Tibial nerve (tissue), 4 donors: ENCODE measurements around the gene SEC16A. TPM values are rescaled to one million over a fixed set of nuclear protein-coding genes. Genes with fewer than 3 reads are reported as not detected.

Source experiments
- DNase-seq, 2 donors: peaks; one replicate each; pipeline ENCODE4 v3.0.0-alpha.2; 2019; ENCODE audit warnings: low spot score in 2 of 2
- H3K27ac ChIP-seq, 4 donors: fragments of 200-600 bp; sonication (generic) in 3 of 4; one replicate each; pipeline ENCODE4 v1.5.1; 2017 to 2019; ENCODE audit warnings: mild to moderate bottlenecking in 1 of 4
- H3K27me3 ChIP-seq, 2 donors: fragments of 200-600 bp; sonication (generic) in 1 of 2; one replicate each; pipeline versions ENCODE4 v1.5.1 to v1.6.0; 2017 to 2019
- H3K36me3 ChIP-seq, 3 donors: fragments of 200-600 bp; sonication (generic); one replicate each; pipeline ENCODE4 v1.5.1; 2018 to 2019
- H3K4me1 ChIP-seq, 4 donors: fragments of 200-600 bp; sonication (generic) in 3 of 4; one replicate each; pipeline ENCODE4 v1.5.1; 2017 to 2019
- H3K4me3 ChIP-seq, 4 donors: fragments of 200-600 bp; sonication (generic) in 3 of 4; one replicate each; pipeline ENCODE4 v1.5.1; 2017 to 2019; ENCODE audit warnings: mild to moderate bottlenecking in 1 of 4, moderate library complexity in 1 of 4
- H3K9me3 ChIP-seq, 4 donors: fragments of 200-600 bp; sonication (generic) in 3 of 4; one replicate each; pipeline ENCODE4 v1.5.1; 2017 to 2019
- CTCF ChIP-seq, 5 experiments: fragments of 200-600 bp in 3 of 5; fragments of 450-650 bp in 2 of 5; sonication (generic) in 3 of 5; IDR thresholded peaks; one replicate each; pipeline ENCODE4 v1.5.1; 2016 to 2019; ENCODE audit warnings: antibody characterized with exemption in 5 of 5, mild to moderate bottlenecking in 3 of 5, moderate library complexity in 2 of 5
- EP300 ChIP-seq, 2 donors: sonication (generic); formaldehyde crosslinking; IDR thresholded peaks; one replicate each; pipeline ENCODE4 v1.6.1; 2017; ENCODE audit warnings: antibody characterized with exemption in 2 of 2, mild to moderate bottlenecking in 1 of 2
- POLR2A ChIP-seq, 2 donors: fragments of 450-650 bp; IDR thresholded peaks; one replicate each; pipeline ENCODE4 v1.6.1; 2017; ENCODE audit warnings: antibody characterized with exemption in 2 of 2, mild to moderate bottlenecking in 2 of 2, moderate library complexity in 2 of 2
- WGBS, 2 donors: methylation state at CpG; one replicate each; pipeline ENCODE4 v1.1.5; 2018; 5-methylcytosine and 5-hydroxymethylcytosine counted together
- total RNA-seq, 4 donors: library from RNA; depleted of rRNA; stranded (reverse); fragments of >200 nt; gene quantifications; one replicate each; pipeline ENCODE4 v1.1.0, GENCODE V29; 2016

Gene SEC16A
- total RNA-seq, 4 donors from 2014 or later, result 45.8 to 67.5 (median 47.9) TPM

- Histone ChIP-seq H3K4me3 (no peak overlapping the region), H3K4me1 (peaks cover 0 to 8% (median 4%) of the 10 kb centered on the region in 4 donors), H3K9me3 (no peaks in the 10 kb centered on the region), H3K27ac (no peak overlapping the region), H3K36me3 (peaks cover 0 to 84% (median 17%) of the 10 kb centered on the region in 3 donors), H3K27me3 (no peaks in the 10 kb centered on the region)
- no peak for DNase-seq
- WGBS, 2 donors, result 84 to 90% methylated on average over 20 of the region's 20 CpGs
- TF ChIP-seq CTCF (IDR thresholded peaks at IDR 0.05), result no peak
- TF ChIP-seq EP300 (IDR thresholded peaks at IDR 0.05), result no peak
- no peak for TF ChIP-seq POLR2A (IDR thresholded peaks at IDR 0.05)
Measured at GRCh38 chr9:136444102-136444501, 38.7 kb downstream of the SEC16A start.

GRCh38 chr9:136443687-136444086, 39.2 kb downstream of the SEC16A start:
- H3K9me3 ChIP-seq, result no peaks in the 10 kb centered on the region
- TF ChIP-seq CTCF (IDR thresholded peaks at IDR 0.05) (no peak), POLR2A (IDR thresholded peaks at IDR 0.05) (no peak), EP300 (IDR thresholded peaks at IDR 0.05) (no peak)
- H3K4me3 ChIP-seq, result no peak overlapping the region
- no peaks in the 10 kb centered on the region for H3K27me3 ChIP-seq
- no peak overlapping the region for H3K27ac ChIP-seq
- no peak for DNase-seq
- peaks cover 0 to 80% (median 17%) of the 10 kb centered on the region in 3 donors for H3K36me3 ChIP-seq
- WGBS, 2 donors, result 92 to 93% methylated on average over 7 of the region's 7 CpGs
- H3K4me1 ChIP-seq, result peaks cover 0 to 11% (median 4%) of the 10 kb centered on the region in 4 donors

DNA sequence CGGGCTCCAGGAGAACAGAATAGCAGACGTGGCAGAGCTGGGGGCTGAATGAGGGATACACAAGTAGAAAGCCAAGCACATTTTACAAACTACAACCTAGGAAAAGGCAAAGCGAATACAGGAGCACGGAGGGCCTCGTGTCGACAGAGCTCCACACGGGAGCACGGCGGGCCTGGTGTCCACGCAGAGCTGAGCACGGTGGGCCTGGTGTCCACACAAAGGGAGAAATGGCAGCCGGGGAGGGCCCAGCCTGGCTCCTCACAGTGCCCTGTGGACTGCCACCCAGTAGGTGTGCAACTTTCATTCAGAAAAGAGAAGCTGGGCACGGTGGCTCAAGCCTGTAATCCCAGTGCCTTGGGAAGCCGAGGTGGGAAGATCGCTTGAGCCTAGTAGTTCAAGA, 39.8 kb downstream of the SEC16A start:
- peaks cover 0 to 74% (median 17%) of the 10 kb centered on the region in 3 donors for H3K36me3 ChIP-seq
- WGBS, 2 donors, result 91 to 93% methylated on average over 15 of the region's 15 CpGs
- H3K27ac ChIP-seq, result no peak overlapping the region
- TF ChIP-seq POLR2A (IDR thresholded peaks at IDR 0.05) (no peak), CTCF (IDR thresholded peaks at IDR 0.05) (no peak), EP300 (IDR thresholded peaks at IDR 0.05) (no peak)
- H3K4me1 ChIP-seq, result peaks cover 0 to 17% (median 8%) of the 10 kb centered on the region in 4 donors
- H3K9me3 ChIP-seq, result no peaks in the 10 kb centered on the region
- no peaks in the 10 kb centered on the region for H3K27me3 ChIP-seq
- DNase-seq, result no peak
- H3K4me3 ChIP-seq, result no peak overlapping the region

DNA sequence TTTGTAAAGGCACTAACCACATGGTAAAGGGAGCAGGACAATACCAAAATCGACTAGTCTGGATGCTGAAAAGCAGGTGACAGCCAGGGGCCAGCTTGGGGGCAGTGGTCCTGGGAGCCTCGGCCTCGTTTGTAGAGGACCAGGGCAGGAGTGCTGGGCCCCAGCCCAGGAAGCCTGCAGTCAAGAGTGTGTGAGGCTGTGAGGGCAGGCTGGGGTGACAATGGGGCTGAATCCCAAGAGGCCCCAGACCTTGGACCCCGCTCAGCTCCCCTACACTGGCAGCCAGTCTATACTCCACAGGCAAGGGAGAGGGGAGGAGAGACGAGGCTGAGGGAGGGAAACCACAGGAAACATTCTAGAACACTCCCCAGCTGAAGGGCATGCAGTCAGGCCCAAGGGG, 40.6 kb downstream of the SEC16A start:
- DNase-seq, result no peak
- no peaks in the 10 kb centered on the region for H3K27me3 ChIP-seq
- 73 to 76% methylated on average over 5 of the region's 5 CpGs for WGBS, 2 donors
- H3K4me3 ChIP-seq, result no peak overlapping the region
- no peaks in the 10 kb centered on the region for H3K9me3 ChIP-seq
- peaks cover 0 to 65% (median 14%) of the 10 kb centered on the region in 3 donors for H3K36me3 ChIP-seq
- H3K27ac ChIP-seq, result no peak overlapping the region
- peaks cover 0 to 25% (median 16%) of the 10 kb centered on the region in 4 donors for H3K4me1 ChIP-seq
- no peak for TF ChIP-seq EP300 (IDR thresholded peaks at IDR 0.05)
- TF ChIP-seq CTCF (IDR thresholded peaks at IDR 0.05), result no peak
- TF ChIP-seq POLR2A (IDR thresholded peaks at IDR 0.05), result no peak

DNA sequence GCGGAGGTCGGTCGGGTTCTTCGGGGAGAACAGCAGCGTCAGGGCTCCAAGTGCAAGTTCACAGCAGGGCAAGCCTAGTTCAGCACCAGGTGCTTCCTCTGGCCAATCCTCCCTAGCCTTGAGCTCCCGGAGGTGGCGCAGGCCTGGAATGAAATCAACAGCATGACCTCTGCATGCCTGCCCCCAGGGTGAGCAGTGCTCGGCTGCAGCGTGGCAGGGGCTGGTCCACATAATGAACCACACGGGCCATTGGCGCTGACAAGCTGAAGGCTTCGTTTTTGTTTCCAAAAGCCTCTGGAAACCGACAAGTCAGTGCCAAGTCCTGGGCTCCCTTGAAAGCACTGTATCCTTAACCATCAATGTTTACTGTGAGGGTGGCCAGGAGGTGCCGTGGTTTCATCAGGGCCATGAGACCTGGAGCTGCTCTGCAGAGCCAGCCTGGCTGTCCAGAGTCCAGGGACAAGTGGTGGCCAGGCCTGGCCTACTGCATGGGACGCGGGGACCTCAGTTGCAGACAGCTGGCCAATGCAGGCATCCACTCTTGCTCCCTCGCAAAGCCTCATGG, 41.1 kb downstream of the SEC16A start:
- 71 to 80% methylated on average over 12 to 15 of the region's 17 CpGs for WGBS, 2 donors
- no peak for TF ChIP-seq CTCF (IDR thresholded peaks at IDR 0.05)
- TF ChIP-seq EP300 (IDR thresholded peaks at IDR 0.05), result no peak
- no peak for TF ChIP-seq POLR2A (IDR thresholded peaks at IDR 0.05)
- H3K4me3 ChIP-seq, result no peak overlapping the region
- DNase-seq, result no peak
- peaks cover 0 to 30% (median 20%) of the 10 kb centered on the region in 4 donors for H3K4me1 ChIP-seq
- H3K9me3 ChIP-seq, result no peaks in the 10 kb centered on the region
- no peaks in the 10 kb centered on the region for H3K27me3 ChIP-seq
- no peak overlapping the region for H3K27ac ChIP-seq
- peaks cover 0 to 63% (median 9%) of the 10 kb centered on the region in 3 donors for H3K36me3 ChIP-seq
